IPS-11a (cell line): Measurements from ENCODE around the gene OR1D5.
"Not testable (repeated sequence)": the region's sequence is repeated elsewhere in the genome, so short reads cannot be mapped to it uniquely, and the experiment has no call there.

Experiments used
- H3K4me3 ChIP-seq: one replicate; pipeline ENCODE4 v1.5.1; 2013; ENCODE audit warnings: low read depth, low read length, control low read depth

The OR1D5 gene

DNA sequence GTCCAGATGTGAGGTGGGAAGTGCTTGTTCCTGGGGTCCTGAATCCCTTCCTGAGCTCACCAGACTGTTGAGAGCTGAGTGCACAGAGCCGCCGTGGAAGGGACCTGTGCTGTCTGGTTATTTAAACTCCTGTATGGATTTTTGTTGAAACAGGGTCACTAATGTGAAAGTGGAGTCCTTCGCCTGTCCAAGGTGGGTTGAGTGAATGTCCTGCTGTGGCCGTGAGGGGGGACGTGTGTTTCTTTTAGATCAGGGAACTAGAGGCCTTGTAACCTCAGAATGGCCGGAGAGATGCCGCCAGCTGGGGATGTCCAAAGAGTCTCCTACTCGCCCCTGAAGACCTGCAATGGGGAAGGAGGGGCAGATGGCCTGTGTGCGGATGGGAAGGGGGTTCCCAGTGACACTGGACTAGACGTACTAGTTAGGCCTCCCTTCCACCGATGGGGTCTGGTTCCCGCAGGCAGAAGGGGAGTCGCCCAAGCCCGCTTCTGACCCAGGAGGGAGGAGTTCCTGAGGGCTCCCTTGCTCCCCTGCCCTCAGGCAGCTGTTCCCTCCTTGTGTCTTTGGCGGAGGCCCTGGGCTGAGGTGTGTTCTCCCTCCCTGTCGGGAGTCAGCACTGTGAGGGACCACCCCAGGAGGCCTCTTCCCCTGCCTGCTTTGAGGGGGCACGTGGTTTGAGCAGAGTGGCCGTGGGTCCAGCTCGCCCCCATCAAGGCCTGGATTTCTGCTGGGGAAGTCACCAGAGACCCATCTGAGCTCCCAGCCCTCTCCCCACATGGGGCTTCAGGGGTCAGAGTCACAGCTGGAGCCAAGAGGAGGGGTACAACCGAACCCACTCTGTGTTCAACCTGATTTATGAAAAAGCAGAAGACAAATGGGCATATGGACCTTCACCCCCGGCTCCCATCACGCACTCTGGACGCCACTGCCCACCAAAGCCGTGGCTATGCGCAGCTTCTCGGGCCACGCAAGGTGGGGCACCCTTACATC, 30.9 kb downstream of the OR1D5 start:
- no peak overlapping the region for H3K4me3 ChIP-seq

DNA sequence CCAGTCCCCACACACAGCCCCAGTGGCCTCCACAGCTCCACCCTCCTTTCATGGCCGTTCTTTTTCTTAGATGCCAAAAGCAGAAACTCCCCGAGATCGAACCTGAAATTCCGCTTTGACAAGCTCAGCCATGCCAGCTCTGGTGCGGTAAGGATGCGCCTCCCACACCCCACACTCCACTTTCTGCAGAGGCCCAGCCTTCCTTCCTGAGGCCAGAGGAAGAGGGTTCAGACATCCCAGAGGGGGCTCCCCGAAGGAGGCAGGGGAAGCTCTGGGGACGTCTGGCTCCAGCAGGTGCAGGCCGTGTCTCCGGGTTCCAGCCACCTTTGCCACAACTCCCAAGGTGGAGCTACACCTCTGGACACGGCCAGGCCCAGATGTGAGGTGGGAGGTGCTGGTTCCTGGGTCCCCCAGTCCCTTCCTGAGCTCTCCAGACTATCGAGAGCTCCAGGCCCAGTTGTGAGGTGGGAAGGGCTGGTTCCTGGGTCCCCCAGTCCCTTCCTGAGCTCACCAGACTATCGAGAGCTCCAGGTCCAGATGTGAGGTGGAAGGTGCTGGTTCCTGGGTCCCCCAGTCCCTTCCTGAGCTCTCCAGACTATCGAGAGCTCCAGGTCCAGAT, 32.4 kb downstream of the OR1D5 start:
- not testable (repeated sequence) for H3K4me3 ChIP-seq

DNA sequence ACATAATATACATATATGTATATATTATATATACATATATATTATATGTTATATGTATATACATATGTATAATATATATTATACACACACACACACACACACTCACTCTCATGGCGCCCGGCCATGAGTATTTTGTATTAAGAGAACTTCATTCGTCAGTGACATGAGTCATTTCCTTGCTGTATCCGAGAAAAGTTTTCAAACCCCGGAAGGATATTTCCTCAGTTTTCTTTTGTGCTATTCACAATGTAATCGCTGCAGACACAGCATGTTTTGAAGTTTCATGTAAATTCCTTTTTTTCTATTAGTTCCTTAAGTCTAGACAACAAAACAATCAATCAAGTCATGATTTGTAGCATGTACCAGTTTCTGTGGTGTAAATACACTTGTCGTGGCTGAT, 33.3 kb downstream of the OR1D5 start:
- no peak overlapping the region for H3K4me3 ChIP-seq

DNA sequence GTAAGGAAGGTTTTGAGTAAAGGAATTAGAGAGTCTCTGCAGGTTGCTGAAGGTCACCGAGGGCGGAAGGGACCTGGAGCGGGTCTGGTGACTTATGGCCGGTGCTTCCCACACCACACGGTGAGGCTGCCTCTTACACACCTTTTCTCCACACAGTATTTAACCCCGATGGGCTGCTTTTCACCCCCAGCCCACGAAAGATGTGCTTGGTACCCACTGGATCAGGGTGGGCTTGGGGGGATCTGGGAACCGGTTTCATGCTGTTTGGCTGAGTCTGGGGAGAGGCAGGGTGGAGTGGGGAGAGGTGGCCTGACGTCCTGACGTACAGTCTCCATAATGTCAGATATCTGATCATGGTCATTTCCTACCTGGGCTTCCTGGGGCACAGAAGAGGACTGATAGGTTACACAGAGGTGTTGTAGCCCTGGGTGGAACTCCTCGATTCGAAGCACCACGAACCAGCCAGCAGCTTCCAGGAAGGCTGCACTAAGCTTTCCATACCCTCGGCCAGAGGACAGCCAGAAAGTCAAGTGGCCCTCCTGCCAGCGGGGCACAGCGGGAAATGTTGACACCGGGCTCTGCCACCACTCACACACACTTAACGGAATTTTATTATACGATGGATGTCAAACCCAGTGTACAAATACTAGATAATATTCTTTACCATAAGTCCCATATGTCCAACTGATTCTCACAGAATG, 34.0 kb downstream of the OR1D5 start:
- H3K4me3 ChIP-seq = no peak overlapping the region

DNA sequence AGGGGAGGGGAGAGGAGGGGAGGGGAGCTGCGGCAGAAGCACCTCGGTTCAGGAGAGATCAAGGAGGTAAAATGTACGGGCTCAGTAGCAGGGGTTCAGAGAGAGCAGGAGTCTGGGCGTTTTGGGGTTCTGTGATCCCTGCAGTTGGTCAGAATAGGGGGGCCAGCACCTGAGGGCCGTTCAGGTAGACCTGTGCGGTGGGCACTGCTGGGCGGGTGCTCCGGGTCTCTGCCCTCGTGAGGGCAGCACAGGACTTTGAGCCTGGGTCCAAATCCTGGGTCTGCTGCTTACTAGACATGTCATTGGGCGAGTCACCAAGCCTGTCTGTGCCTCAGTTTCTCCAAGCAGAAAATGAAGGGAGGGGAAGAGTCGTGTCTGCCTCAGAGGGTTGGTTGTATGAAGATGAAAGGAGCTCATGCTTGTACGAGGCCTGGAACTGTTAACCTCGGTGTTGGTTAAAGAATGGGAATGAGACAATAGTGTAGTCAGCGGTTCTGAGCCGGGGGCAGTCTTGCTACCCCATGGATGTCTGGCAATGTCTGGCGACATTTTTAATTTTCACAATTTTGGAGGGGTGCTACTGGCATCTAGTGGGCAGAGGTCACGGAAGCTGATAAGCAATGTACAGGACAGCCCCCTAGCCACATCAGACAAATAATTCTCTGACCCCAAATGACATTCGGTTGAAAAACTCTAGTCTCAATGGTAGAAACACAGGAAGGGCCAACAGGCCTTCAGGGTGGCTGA, 35.4 kb downstream of the OR1D5 start:
- no peak overlapping the region for H3K4me3 ChIP-seq

DNA sequence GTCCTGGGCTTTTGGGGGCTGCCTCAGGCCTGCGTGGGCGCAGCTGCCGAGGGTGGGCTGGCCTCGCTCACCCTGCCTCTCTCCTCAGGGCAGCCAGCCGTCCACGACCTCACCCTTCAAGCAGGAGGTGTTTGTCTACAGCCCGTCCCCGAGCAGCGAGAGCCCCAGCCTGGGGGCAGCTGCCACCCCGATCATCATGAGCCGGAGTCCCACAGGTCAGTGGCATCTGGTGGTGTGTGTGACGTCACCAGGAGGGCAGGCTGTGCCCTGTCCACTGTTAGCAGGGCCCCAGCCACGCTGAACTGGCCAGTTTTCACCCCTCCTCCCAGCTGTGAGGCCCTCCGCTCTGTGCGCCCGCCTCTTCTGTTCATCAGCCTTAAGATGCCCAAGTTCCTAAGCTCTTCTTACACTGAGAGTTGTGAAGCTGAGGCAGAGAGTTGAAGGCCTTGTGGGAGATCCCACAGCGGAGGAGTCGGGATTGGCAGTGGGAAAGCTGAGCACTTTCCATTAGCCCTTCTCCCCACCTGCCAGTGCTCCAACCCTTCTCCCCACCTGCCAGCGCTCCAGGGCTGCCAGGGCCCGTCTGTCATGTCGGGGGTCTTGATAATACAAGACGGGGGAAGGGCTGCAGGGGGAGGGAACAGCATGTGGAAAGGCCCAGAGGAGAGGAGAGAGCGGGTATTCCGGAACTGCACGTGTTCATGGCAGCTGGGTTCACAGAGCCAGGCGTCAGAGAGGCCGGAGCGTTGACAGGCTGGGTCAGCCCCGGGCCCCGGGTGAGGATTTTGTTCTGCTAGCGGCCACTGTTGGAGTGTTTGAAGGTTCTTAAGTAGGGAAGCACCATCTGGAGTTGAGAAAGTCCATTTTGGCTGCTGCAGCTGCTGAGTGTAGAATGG, 36.3 kb downstream of the OR1D5 start:
- H3K4me3 ChIP-seq = no peak overlapping the region

DNA sequence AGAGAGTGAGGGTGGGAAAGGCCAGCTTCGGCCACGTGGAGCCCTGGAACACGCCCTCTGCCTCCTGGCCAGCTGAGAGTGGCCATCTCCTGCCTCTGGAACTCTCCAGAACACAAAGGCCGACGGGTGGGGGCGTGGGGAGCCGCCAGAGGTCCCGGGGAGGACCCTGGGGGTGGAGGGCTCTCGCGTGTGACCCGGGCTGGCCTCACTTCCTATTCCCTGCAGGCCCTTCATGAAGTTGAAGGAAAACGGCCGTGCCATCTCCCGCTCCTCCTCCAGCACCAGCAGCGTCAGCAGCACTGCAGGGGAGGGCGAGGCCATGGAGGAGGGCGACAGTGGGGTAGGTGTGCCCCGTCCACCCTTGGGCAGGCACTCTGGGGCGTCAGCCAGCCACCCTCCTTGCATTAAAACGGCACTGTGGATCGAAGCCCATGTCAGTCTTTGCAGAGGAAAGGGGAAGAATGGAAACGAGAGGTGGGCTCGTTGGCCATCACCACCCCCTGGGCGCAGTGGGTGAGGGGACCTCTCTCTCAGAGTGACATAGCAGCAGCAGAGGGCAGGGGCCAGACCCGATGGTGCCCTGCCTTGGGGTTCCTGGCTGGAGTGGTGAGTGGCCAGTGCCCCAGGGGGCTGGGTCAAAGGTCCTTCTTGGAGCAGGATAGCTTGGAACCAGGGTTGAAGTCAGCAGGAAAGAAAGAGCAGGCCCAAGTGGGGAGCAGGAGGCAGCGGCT, 37.1 kb downstream of the OR1D5 start:
- H3K4me3 ChIP-seq = no peak overlapping the region

DNA sequence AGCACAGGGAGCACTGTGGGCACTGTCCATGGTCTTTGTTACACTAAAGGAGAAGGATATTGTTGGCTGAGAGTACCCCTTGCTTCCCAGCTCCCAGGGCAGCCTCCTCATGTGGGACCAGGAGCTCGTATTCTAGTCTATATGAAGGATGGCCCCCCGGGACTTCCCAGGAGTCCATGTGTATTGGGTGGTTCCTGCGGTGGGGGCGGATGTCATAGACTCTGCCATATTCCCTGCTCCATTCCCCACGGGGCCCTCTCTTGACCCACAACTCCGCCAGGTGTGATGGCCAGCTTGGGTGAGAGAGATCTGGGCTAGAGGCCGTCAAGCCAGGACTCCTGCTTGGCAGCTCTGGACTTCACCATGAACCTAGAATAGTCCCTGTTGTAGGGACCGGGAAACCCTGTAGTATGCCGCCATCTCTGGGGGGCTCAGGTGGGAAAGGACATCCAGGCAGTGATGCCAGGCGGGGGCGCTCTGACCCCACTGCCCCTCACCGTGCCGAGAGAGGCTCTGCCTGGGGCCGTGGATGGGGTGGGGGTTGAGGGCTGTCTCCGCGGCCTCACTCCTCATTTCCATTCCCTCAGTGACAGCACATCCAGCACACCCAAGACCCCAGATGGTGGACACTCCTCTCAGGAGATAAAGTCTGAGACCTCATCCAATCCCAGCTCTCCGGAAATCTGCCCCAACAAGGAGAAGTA, 37.8 kb downstream of the OR1D5 start:
- H3K4me3 ChIP-seq = no peak overlapping the region

DNA sequence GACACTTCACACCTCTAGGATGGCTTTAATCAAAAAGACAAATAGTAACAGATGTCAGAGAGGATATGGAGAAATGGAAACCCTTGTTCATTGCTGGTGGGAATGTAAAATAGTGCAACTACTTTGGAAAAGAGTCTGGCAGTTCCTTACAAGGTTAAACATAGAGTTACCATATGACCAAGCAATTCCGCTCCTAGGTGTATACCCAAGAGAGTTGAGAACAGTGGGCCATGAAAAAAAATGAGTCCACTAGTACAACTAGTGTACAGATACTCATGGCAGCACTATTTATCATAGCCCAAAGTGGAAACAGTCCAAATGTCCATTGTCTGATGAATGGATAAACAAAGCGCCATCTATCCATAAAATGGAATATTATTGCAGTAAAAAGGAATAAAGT, 39.1 kb downstream of the OR1D5 start:
- no peak overlapping the region for H3K4me3 ChIP-seq

DNA sequence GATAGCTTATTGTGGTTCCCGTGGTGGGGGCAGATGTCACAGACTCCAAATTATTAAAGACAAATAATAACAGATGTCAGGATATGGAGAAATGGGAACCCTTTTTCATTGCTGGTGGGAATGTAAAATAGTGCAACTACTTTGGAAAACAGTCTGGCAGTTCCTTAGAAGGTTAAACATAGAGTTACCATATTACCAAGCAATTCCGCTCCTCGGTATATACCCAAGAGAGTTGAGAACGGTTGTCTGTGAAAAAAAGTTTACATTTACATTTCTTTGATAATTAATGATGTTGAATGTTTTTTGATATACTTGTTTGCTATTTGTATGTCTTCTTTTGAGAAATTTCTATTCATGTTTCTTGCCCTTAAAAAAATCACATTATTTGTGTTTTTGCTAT, 41.2 kb downstream of the OR1D5 start:
- H3K4me3 ChIP-seq = no peak overlapping the region

DNA sequence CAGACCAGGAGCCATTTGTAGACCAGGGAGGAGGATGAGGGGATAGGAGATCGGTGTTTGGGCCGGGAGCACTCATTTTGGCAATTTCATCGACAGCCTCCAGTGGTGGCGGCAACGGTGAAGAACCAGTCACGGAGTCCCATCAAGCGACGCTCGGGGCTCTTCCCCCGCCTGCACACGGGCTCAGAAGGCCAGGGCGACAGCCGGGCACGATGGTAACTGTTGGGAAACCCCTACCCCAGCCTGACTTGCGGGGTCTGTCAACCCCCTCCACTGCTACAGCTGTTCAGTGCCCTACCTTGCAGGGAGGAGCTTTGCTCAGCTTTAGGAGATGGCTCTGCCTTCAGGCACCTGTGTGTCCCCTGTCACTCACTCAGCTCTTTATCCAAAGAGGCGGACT, 43.0 kb downstream of the OR1D5 start:
- no peak overlapping the region for H3K4me3 ChIP-seq

DNA sequence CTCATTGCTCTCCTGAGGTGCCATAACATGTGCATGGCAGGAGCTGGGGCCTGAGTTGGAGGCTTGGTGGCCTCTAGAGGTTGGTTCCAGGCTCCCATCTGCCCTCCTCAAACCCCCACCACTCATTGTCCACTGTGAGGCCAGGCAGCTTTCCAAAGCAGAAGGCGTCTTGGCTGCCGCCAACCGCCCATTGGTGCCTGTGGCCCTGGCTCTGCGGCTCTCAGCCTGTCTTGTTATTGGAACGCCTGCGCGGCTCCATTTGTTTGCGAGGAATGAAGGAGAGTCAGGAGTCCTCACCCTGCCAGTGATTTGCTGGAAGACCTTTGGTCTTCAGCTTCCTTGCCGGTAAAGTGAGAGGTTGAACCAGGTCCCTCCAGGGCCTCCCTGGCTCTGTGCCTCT, 43.6 kb downstream of the OR1D5 start:
- H3K4me3 ChIP-seq = no peak overlapping the region

DNA sequence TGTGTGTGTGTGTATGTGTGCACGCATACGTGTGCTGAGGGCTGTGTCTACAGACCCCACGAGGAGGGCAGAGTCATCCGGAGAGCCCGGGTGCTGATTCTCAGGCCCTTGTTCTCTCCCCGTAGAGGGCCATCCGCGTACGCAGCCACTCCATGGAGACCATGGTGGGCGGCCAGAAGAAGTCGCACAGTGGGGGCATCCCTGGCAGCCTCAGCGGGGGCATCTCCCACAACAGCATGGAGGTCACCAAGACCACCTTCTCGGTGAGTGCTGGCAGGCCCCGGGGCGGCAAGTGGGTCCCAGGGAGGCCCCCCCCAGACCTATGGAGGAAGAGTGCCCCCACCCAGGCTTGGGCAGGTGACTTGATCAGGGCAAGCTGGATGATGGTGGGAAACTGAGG, 45.5 kb downstream of the OR1D5 start:
- no peak overlapping the region for H3K4me3 ChIP-seq

DNA sequence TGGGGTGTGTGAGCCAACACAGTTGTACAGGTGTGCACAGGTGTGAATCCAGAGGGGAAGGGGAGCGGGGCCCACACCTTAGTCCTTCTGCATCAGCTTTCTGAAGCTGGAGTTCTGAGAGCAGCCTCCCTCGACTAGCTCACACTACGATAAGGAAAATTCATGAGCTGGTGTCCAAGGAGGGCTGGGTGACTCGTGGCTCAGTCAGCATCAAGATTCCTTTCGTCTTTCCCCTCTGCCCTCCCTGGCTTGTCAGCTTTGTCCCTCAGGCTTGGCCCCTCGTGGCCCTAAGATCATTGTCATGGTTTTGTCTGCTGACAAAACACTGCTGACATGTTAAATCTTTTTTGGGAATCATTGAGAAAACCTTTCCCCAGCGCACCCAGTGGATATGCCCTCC, 47.5 kb downstream of the OR1D5 start:
- no peak overlapping the region for H3K4me3 ChIP-seq

DNA sequence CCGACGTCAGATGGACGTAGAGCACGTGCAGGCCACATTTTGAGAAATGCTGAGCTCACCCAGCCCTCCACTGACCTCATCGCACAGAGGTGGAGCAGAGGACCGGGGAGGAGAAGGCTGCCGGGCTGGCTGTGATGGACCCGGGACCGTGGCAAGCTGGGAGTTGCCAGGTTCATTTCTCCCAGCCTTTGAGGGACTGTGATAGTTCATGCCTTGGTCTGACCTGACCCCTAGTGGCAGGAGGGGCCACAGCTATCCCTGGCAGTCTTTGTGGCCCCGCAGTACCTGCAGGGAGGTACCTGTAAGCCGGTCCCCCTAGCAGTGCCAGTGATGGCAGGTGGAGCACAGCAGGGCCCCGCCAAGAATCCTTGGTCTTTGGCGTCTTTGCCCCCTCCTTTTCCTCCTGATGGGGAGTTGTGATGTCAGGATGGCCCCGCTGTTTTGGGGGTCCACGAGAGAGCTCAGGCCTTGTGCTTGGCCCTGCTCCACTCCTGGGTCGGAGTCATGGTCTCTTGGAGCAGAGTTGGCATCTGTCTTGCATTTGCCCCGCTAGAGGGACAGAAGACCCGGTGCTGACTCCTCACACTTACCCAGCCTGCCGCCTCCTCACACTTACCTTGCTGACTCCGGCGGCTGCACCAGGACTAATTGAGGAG, 50.4 kb downstream of the OR1D5 start:
- H3K4me3 ChIP-seq = no peak overlapping the region
